H9 (cell line): ENCODE results near the gene LHPP. TPM values are rescaled to one million over a fixed set of nuclear protein-coding genes. Genes with fewer than 3 reads are reported as not detected.

ENCODE experiments used
- DNase-seq: peaks from one replicate; pipeline ENCODE4 v3.0.0-alpha.2; 2017
- H2AFZ ChIP-seq: one replicate; pipeline ENCODE4 v1.6.1; 2013; ENCODE audit warnings: mild to moderate bottlenecking, low read length, control low read depth, moderate library complexity
- H2AK5ac ChIP-seq: 2 replicates; pipeline ENCODE4 v1.6.1; 2013; ENCODE audit warnings: low read length, control low read depth, mixed read lengths; ENCODE audit not compliant: insufficient read length
- H2BK120ac ChIP-seq: one replicate; pipeline ENCODE4 v1.6.1; 2013; ENCODE audit warnings: low read depth, mild to moderate bottlenecking, low read length, control low read depth, inconsistent platforms; ENCODE audit not compliant: poor library complexity, severe bottlenecking
- H2BK12ac ChIP-seq: 2 replicates; pipeline ENCODE4 v1.6.1; 2013; ENCODE audit warnings: low read length, control low read depth, mixed read lengths, low read depth; ENCODE audit not compliant: insufficient read length
- H2BK15ac ChIP-seq: 2 replicates; pipeline ENCODE4 v1.6.1; 2013; ENCODE audit warnings: low read depth, low read length, control low read depth
- H2BK20ac ChIP-seq: one replicate; pipeline ENCODE4 v1.6.1; 2013; ENCODE audit warnings: low read depth, mild to moderate bottlenecking, low read length, control low read depth, inconsistent platforms; ENCODE audit not compliant: poor library complexity, severe bottlenecking
- H2BK5ac ChIP-seq: 2 replicates; pipeline ENCODE4 v1.6.1; 2013; ENCODE audit warnings: low read length, control low read depth, mixed read lengths; ENCODE audit not compliant: insufficient read length
- H3K14ac ChIP-seq: 2 replicates; pipeline ENCODE4 v1.6.1; 2013; ENCODE audit warnings: low read length, control low read depth; ENCODE audit not compliant: insufficient read depth
- H3K18ac ChIP-seq: 2 replicates; pipeline ENCODE4 v1.6.1; 2013; ENCODE audit warnings: low read depth, mild to moderate bottlenecking, mixed read lengths, low read length, control low read depth; ENCODE audit not compliant: insufficient read length
- H3K23ac ChIP-seq: 2 replicates; pipeline ENCODE4 v1.6.1; 2013; ENCODE audit warnings: low read length, control low read depth, mixed read lengths, low read depth; ENCODE audit not compliant: insufficient read length
- H3K23me2 ChIP-seq: 2 replicates; pipeline ENCODE4 v1.6.1; 2013; ENCODE audit warnings: low read depth, mild to moderate bottlenecking, mixed read lengths, low read length, control low read depth; ENCODE audit not compliant: insufficient read length, poor library complexity, severe bottlenecking
- H3K27ac ChIP-seq: 2 replicates; pipeline ENCODE4 v1.5.1; 2013; ENCODE audit warnings: low read length, control low read depth, mixed read lengths, low read depth; ENCODE audit not compliant: insufficient read length
- H3K27me3 ChIP-seq: 2 replicates; pipeline ENCODE4 v1.6.1; 2013; ENCODE audit warnings: low read length, control low read depth, inconsistent platforms; ENCODE audit not compliant: insufficient read depth
- H3K4ac ChIP-seq: 2 replicates; pipeline ENCODE4 v1.6.1; 2013; ENCODE audit warnings: low read depth, mild to moderate bottlenecking, control low read depth, inconsistent platforms, low read length, moderate library complexity
- H3K4me1 ChIP-seq: 2 replicates; pipeline ENCODE4 v1.6.1; 2013; ENCODE audit warnings: low read length, control low read depth, inconsistent platforms; ENCODE audit not compliant: insufficient read depth
- H3K4me2 ChIP-seq: 2 replicates; pipeline ENCODE4 v1.6.1; 2013; ENCODE audit warnings: low read length, control low read depth, mixed read lengths; ENCODE audit not compliant: insufficient read length, insufficient read depth
- H3K56ac ChIP-seq: 2 replicates; pipeline ENCODE4 v1.6.1; 2013; ENCODE audit warnings: low read depth, mild to moderate bottlenecking, mixed read lengths, low read length, control low read depth; ENCODE audit not compliant: insufficient read length
- H3K79me1 ChIP-seq: 2 replicates; pipeline ENCODE4 v1.6.1; 2013; ENCODE audit warnings: low read depth, mild to moderate bottlenecking, moderate library complexity, low read length, control low read depth, inconsistent platforms; ENCODE audit not compliant: insufficient read depth, poor library complexity, severe bottlenecking
- H3K79me2 ChIP-seq: 2 replicates; pipeline ENCODE4 v1.6.1; 2013; ENCODE audit warnings: low read length, control low read depth, inconsistent platforms; ENCODE audit not compliant: insufficient read depth
- H3K9ac ChIP-seq: 2 replicates; pipeline ENCODE4 v1.6.1; 2013; ENCODE audit warnings: low read length, control low read depth, mixed read lengths; ENCODE audit not compliant: insufficient read length; ENCODE audit errors: extremely low read depth
- H3K9me3 ChIP-seq: one replicate; pipeline ENCODE4 v1.6.1; 2013; ENCODE audit warnings: low read depth, low read length, inconsistent platforms; ENCODE audit not compliant: control insufficient read depth
- H3T11ph ChIP-seq: one replicate; pipeline ENCODE4 v1.6.1; 2013; ENCODE audit warnings: mild to moderate bottlenecking, low read length, control low read depth, inconsistent platforms
- H4K20me1 ChIP-seq: one replicate; pipeline ENCODE4 v1.6.1; 2013; ENCODE audit not compliant: control insufficient read depth, insufficient read length, insufficient read depth
- H4K5ac ChIP-seq: 2 replicates; pipeline ENCODE4 v1.6.1; 2013; ENCODE audit warnings: low read depth, mild to moderate bottlenecking, mixed read lengths, low read length, control low read depth; ENCODE audit not compliant: insufficient read length
- H4K8ac ChIP-seq: replicated peaks from 2 replicates; pipeline ENCODE4 v1.6.1; 2013; ENCODE audit warnings: low read length, control low read depth, mixed read lengths, low read depth; ENCODE audit not compliant: insufficient read length
- H4K91ac ChIP-seq: 2 replicates; pipeline ENCODE4 v1.6.1; 2013; ENCODE audit warnings: low read depth, mild to moderate bottlenecking, moderate library complexity, mixed read lengths, low read length, control low read depth; ENCODE audit not compliant: insufficient read length
- H3K27ac Mint-ChIP-seq, 3 experiments: 2 replicates in 2 of 3; 3 replicates in 1 of 3; pipeline ENCODE4 v1.8.0; 2020 to 2021; ENCODE audit warnings: mixed read lengths in 3 of 3, mild to moderate bottlenecking in 1 of 3, moderate library complexity in 1 of 3
- H3K27me3 Mint-ChIP-seq: 2 replicates; pipeline ENCODE4 v1.8.0; 2021; ENCODE audit warnings: low read depth, mild to moderate bottlenecking, moderate library complexity, mixed read lengths
- H3K36me3 Mint-ChIP-seq, 3 experiments: 2 replicates in 2 of 3; 3 replicates in 1 of 3; pipeline ENCODE4 v1.8.0; 2020 to 2021; ENCODE audit warnings: low read depth in 3 of 3, mixed read lengths in 3 of 3; ENCODE audit not compliant: insufficient read depth in 1 of 3
- H3K4me1 Mint-ChIP-seq, 2 experiments: 2 replicates each; pipeline ENCODE4 v1.8.0; 2020; ENCODE audit warnings: mixed read lengths in 2 of 2
- H3K4me3 Mint-ChIP-seq, 2 experiments: 2 replicates in 1 of 2; 3 replicates in 1 of 2; pipeline ENCODE4 v1.8.0; 2020 to 2021; ENCODE audit warnings: mild to moderate bottlenecking in 2 of 2, mixed read lengths in 2 of 2, moderate library complexity in 1 of 2
- H3K9me3 Mint-ChIP-seq, 2 experiments: 2 replicates in 1 of 2; 3 replicates in 1 of 2; pipeline ENCODE4 v1.8.0; 2020; ENCODE audit warnings: mild to moderate bottlenecking in 2 of 2, mixed read lengths in 2 of 2, moderate library complexity in 1 of 2
- WGBS: extraction: QIAGEN DNeasy Blood & Tissue Kit; methylation state at CpG from one replicate; pipeline ENCODE4 v1.1.7; 2013; ENCODE audit warnings: missing lambda C conversion rate, low lambda C conversion rate, mixed read lengths; ENCODE audit not compliant: insufficient read length; ENCODE audit errors: extremely low coverage; 5-methylcytosine and 5-hydroxymethylcytosine counted together
- total RNA-seq: library from RNA; stranded (reverse); gene quantifications from 2 replicates; pipeline ENCODE4 v1.2.1, GENCODE V29; 2021
- TF ChIP-seq, protein P1 (sequence below): fragments of 200-600 bp; sonication (generic); conservative IDR thresholded peaks from 3 replicates; pipeline ENCODE4 v1.8.0; 2021; ENCODE audit warnings: antibody characterized with exemption, mild to moderate bottlenecking

LHPP gene
- total RNA-seq, 1 experiment from 2014 or later: 29.6 TPM

DNA sequence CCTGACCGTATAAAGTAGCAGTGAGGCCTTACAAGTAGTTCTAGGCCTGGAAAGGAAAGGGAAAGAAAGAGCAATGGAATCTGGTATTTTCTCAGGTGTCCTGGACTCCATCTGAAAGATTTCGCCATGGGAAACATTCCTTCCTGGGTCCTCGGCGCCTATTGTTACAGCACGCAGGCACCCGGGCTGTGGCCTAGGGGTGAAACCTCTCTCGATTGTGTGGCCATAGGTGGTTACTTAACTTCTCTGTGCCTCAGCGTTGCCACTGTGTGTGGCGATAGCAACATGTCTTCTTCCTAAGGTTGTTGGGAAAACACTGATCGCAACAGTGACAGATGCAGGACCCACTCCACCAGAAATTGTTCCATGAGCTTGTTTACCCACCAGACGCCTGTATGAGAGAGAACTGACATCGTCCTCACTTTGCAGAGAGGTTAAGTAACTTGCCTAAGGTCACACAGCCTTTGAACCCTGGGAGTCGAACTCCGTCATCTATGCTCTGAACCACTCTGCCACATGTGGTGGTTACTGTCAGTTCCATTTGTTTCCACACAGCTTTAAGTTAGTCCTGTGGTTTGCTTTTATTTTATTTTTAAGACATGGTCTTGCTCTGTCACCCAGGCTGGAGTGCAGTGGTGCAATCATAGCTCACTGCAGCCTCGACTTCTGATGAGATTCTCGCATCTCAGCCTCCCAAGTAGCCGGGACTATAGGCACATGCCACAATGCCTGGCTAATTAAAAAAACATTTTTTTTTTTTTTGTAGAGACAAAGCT is 73.4 kb downstream of the LHPP start:
- H3K36me3 Mint-ChIP-seq: no peaks in the 10 kb centered on the region

More for the DNA sequence above, 73.4 kb downstream of the LHPP start:
- H3K4me1 Mint-ChIP-seq: peaks cover 19 to 24% of the 10 kb centered on the region in 2 experiments
- Histone ChIP-seq H4K20me1 (peaks cover 3% of the 10 kb centered on the region), H3K4me1 (peaks cover 2% of the 10 kb centered on the region; the same call in 1 of the 2 replicates), H4K8ac (no peak overlapping the region), H2BK120ac (no peak overlapping the region), H3K27me3 (no peaks in the 10 kb centered on the region), H4K91ac (no peak overlapping the region), H2BK20ac (no peak overlapping the region), H4K5ac (no peak overlapping the region), H2BK5ac (no peak overlapping the region), H3K14ac (no peak overlapping the region), H2BK15ac (no peak overlapping the region), H3K23me2 (no peaks in the 10 kb centered on the region), H3K18ac (no peak overlapping the region), H3K23ac (no peak overlapping the region), H3K9me3 (no peaks in the 10 kb centered on the region), H3K27ac (no peak overlapping the region), H2BK12ac (no peak overlapping the region), H3T11ph (no peak overlapping the region), H3K79me2 (no peaks in the 10 kb centered on the region), H3K4me2 (no peak overlapping the region), H3K56ac (no peak overlapping the region), H3K4ac (no peak overlapping the region), H2AK5ac (no peak overlapping the region), H2AFZ (no peak overlapping the region), H3K79me1 (no peaks in the 10 kb centered on the region), H3K9ac (no peak overlapping the region)
- TF ChIP-seq, protein P1, sequence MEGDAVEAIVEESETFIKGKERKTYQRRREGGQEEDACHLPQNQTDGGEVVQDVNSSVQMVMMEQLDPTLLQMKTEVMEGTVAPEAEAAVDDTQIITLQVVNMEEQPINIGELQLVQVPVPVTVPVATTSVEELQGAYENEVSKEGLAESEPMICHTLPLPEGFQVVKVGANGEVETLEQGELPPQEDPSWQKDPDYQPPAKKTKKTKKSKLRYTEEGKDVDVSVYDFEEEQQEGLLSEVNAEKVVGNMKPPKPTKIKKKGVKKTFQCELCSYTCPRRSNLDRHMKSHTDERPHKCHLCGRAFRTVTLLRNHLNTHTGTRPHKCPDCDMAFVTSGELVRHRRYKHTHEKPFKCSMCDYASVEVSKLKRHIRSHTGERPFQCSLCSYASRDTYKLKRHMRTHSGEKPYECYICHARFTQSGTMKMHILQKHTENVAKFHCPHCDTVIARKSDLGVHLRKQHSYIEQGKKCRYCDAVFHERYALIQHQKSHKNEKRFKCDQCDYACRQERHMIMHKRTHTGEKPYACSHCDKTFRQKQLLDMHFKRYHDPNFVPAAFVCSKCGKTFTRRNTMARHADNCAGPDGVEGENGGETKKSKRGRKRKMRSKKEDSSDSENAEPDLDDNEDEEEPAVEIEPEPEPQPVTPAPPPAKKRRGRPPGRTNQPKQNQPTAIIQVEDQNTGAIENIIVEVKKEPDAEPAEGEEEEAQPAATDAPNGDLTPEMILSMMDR: no peak
- no peaks in the 10 kb centered on the region for H3K9me3 Mint-ChIP-seq
- H3K4me3 Mint-ChIP-seq: no peak overlapping the region
- H3K27me3 Mint-ChIP-seq: no peaks in the 10 kb centered on the region; the same call in 1 of the 2 replicates
- WGBS: no CpG with 5 or more reads among the region's 17 CpGs
- H3K27ac Mint-ChIP-seq: no peak overlapping the region; a peak in 1 of 7 replicates
- DNase-seq: no peak
